Sigmoid colon (tissue), 4 donors: ENCODE data around the gene MGP.

Experiments used
- CTCF ChIP-seq, 4 experiments: fragments of 450-650 bp in 3 of 4; fragments of 200-600 bp in 1 of 4; IDR thresholded peaks; one replicate each; pipeline ENCODE4 v1.5.1; 2016 to 2019; ENCODE audit warnings: antibody characterized with exemption in 4 of 4, mild to moderate bottlenecking in 3 of 4, moderate library complexity in 2 of 4
- EP300 ChIP-seq, 4 donors: sonication (generic); formaldehyde crosslinking; IDR thresholded peaks; one replicate each; pipeline ENCODE4 v1.6.1; 2017; ENCODE audit warnings: antibody characterized with exemption in 4 of 4
- POLR2A ChIP-seq, 2 donors: fragments of 450-650 bp; IDR thresholded peaks; one replicate each; pipeline ENCODE4 v1.6.1; 2016; ENCODE audit warnings: antibody characterized with exemption in 2 of 2, mild to moderate bottlenecking in 2 of 2, moderate library complexity in 2 of 2
- POLR2AphosphoS5 ChIP-seq, 4 donors: sonication (generic); formaldehyde crosslinking; IDR thresholded peaks; one replicate each; pipeline ENCODE4 v1.6.1; 2017; ENCODE audit warnings: antibody characterized with exemption in 4 of 4

DNA sequence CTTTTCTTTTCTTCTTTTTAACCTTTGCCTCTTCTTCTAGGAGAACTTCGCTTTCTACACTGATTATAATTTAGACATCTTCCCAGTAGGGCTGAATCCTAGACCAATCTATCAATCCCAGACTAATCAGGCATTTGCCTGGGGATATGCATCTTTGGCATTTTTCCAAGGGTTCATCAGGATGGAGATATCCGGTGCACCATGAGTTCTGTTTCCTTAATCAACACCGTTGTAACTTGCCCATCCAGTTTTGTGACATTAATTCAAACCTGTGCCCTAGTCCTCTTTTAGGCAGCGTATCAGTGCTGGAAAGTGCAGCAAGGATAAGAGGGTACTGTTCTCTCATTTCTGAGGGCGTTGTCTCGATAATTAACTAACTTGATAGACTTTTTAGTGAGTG is 617 bp upstream of the MGP start:
- TF ChIP-seq POLR2A (IDR thresholded peaks at IDR 0.05) (no peak), CTCF (IDR thresholded peaks at IDR 0.05) (no peak), POLR2AphosphoS5 (IDR thresholded peaks at IDR 0.05) (no peak), EP300 (IDR thresholded peaks at IDR 0.05) (no peak)
